Transverse colon (tissue), 4 donors: ENCODE data around the gene SLC6A16. TPM values are rescaled to one million over a fixed set of nuclear protein-coding genes. Genes with fewer than 3 reads are reported as not detected.

Source experiments
- DNase-seq: peaks from one replicate; pipeline ENCODE4 v3.0.0-alpha.2; 2019
- H3K27ac ChIP-seq, 4 donors: fragments of 200-600 bp; sonication (generic); 2 replicates each; pipeline ENCODE4 v1.5.1; 2016 to 2018; ENCODE audit warnings: inconsistent platforms in 4 of 4
- H3K27me3 ChIP-seq: fragments of 200-600 bp; sonication (generic); 2 replicates; pipeline ENCODE4 v1.5.1; 2017; ENCODE audit warnings: inconsistent platforms
- H3K36me3 ChIP-seq, 4 donors: fragments of 200-600 bp; sonication (generic); 2 replicates each; pipeline ENCODE4 v1.5.1; 2017 to 2019; ENCODE audit warnings: inconsistent platforms in 4 of 4
- H3K4me1 ChIP-seq, 4 donors: fragments of 200-600 bp; sonication (generic); 2 replicates each; pipeline ENCODE4 v1.5.1; 2017 to 2020; ENCODE audit warnings: inconsistent platforms in 4 of 4
- H3K4me3 ChIP-seq, 4 donors: fragments of 200-600 bp; sonication (generic); 1 replicate in 1 of 4; 2 replicates in 3 of 4; pipeline versions ENCODE4 v1.5.1 to v1.6.1; 2017 to 2019; ENCODE audit warnings: inconsistent platforms in 4 of 4
- H3K9me3 ChIP-seq, 2 donors: fragments of 200-600 bp; sonication (generic); 2 replicates each; pipeline ENCODE4 v1.5.1; 2017 to 2019; ENCODE audit warnings: inconsistent platforms in 2 of 2
- EP300 ChIP-seq: sonication (generic); formaldehyde crosslinking; IDR thresholded peaks from one replicate; pipeline ENCODE4 v1.6.1; 2017; ENCODE audit warnings: antibody characterized with exemption, low read depth
- POLR2A ChIP-seq: fragments of 450-650 bp; IDR thresholded peaks from one replicate; pipeline ENCODE4 v1.6.1; 2016; ENCODE audit warnings: antibody characterized with exemption, mild to moderate bottlenecking, moderate library complexity
- POLR2AphosphoS5 ChIP-seq, 3 donors: sonication (generic); formaldehyde crosslinking; IDR thresholded peaks; one replicate each; pipeline ENCODE4 v1.6.1; 2016; ENCODE audit warnings: antibody characterized with exemption in 3 of 3
- WGBS, 2 donors: methylation state at CpG; one replicate each; pipeline ENCODE4 v1.1.5; 2018; ENCODE audit warnings: low coverage in 1 of 2; 5-methylcytosine and 5-hydroxymethylcytosine counted together
- in situ Hi-C, 4 donors: fragments of 200-750 bp; cut with MboI; loops; one replicate each; pipeline versions ENCODE4 v1.15.0 to v1.15.1; 2017; ENCODE audit warnings: low sequenced_read_pairs in 3 of 4, low pct_ligation_motif_present in 1 of 4, low pct_unique_long_range_greater_than_20kb in 1 of 4
- intact Hi-C: fragments of 100-400 bp; cut with DNase I; formaldehyde crosslinking; loops from one replicate; pipeline ENCODE4 v1.15.1; 2023; ENCODE audit warnings: low total_unique reads
- total RNA-seq, 4 donors: library from RNA; depleted of rRNA; stranded (reverse); fragments of >200 nt; gene quantifications; one replicate each; pipeline ENCODE4 v1.1.0, GENCODE V29; 2016
- TF ChIP-seq, protein P1 (sequence below), 5 experiments: fragments of 200-600 bp in 3 of 5; fragments of 450-650 bp in 2 of 5; sonication (generic) in 3 of 5; IDR thresholded peaks; 1 replicate in 2 of 5; 2 replicates in 3 of 5; pipeline ENCODE4 v1.5.1; 2016 to 2017; ENCODE audit warnings: antibody characterized with exemption in 5 of 5, inconsistent platforms in 3 of 5, mild to moderate bottlenecking in 2 of 5, moderate library complexity in 1 of 5

The SLC6A16 gene
- total RNA-seq, 4 donors from 2014 or later = 0.40 to 0.75 (median 0.48) TPM; not detected in 1

DNA sequence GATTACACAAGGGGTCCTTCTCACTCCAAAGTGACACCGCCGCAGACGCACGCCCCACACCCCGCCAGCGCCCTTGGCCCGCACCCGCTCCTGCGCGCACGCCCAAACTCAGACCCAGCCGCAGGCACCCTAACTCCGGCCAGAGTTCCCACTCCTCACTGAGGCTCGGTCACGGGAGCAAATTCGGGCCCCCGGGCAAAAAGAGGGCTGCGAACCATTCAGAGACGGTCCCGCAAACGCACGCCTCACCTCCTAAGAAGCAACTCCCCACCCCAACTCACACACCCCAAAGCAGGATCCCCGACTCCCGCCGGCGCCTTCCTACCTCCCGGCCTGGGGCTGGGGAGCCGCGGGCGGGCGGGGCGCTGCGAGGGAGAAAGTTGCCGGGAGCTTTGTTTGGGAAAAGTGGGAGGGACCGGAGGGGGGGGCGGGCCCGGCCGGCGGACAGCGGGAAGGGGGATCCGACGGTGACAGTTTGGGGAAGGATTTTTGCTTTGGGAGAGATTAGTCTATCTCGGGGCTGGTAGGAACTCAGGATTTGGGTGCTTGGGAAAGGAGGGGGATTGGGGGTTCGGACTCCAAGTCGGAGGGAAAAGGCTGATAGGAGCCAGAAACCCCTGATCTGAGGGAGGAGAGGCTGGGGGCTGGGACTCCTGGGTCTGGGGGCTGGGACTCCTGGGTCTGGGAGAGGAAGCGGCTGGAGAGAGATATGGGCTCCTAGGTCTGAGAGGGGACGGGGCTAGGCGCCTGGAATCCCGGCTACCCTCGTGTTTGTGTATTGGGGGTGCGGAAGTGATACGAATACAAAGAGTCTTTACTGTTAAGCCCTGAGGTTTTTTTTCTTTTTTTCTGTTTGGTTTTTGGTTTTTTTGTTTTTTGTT lies 37.3 kb upstream of the SLC6A16 start, which contains the start of gene TEAD2:
TSS of gene TEAD2 (minus strand) at position 369 of the 881 bp plus-strand sequence. CDS start 2,341 bp downstream, outside the sequence.
- no peaks in the 10 kb centered on the region for H3K27me3 ChIP-seq
- peaks cover 4 to 32% (median 22%) of the 10 kb centered on the region in 4 donors for H3K4me1 ChIP-seq
- in situ Hi-C loops = no loop called here
- peak within 1 kb of the TSS; percentile 87 to 97 (median 91) for H3K27ac ChIP-seq
- H3K9me3 ChIP-seq = no peaks in the 10 kb centered on the region
- WGBS, 2 donors = 1% methylated on average over 12 to 51 of the region's 52 CpGs
- TF ChIP-seq POLR2A (peak; percentile 16), POLR2AphosphoS5 (IDR thresholded peaks at IDR 0.05) (peak; percentile 26 to 65 (median 57)), EP300 (no peak)
- TF ChIP-seq, protein P1, sequence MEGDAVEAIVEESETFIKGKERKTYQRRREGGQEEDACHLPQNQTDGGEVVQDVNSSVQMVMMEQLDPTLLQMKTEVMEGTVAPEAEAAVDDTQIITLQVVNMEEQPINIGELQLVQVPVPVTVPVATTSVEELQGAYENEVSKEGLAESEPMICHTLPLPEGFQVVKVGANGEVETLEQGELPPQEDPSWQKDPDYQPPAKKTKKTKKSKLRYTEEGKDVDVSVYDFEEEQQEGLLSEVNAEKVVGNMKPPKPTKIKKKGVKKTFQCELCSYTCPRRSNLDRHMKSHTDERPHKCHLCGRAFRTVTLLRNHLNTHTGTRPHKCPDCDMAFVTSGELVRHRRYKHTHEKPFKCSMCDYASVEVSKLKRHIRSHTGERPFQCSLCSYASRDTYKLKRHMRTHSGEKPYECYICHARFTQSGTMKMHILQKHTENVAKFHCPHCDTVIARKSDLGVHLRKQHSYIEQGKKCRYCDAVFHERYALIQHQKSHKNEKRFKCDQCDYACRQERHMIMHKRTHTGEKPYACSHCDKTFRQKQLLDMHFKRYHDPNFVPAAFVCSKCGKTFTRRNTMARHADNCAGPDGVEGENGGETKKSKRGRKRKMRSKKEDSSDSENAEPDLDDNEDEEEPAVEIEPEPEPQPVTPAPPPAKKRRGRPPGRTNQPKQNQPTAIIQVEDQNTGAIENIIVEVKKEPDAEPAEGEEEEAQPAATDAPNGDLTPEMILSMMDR (IDR thresholded peaks at IDR 0.05) = no peak
- peak within 1 kb of the TSS; percentile 48 to 89 (median 70) for H3K4me3 ChIP-seq
- intact Hi-C loops = no loop called here
- no peaks in the 10 kb centered on the region for H3K36me3 ChIP-seq
- DNase-seq = peak; percentile 75

DNA sequence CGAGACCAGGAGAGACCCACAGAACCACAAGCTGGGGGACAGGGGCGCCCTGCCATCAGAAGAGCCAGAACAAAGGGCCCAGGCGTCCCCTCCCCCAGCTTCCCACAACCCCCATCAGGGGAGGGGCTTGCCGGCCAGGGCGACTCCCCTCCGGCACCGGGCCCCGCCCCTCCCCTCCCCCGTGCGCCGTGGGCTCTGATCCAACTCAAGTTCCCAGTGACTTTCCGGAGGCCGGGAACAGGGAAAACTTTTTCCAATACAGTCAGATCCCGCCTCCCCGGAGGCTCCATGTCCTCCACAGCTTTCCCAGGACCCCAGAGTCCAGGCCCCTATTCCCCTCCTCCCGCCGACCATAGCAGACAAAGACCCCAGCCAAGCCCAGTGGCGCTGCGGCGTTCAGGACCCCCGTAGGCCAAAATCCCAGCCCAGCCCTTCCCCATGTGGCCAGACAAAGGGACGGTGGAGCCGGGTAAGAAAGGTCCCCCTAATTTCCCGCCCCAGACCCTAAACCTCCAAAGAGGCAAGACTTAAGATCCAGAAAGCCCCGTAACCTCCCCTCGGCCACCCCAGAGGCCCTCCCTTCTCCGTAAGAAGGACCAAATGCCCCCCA lies 36.6 kb upstream of the SLC6A16 start:
- 4% methylated on average over 26 of the region's 27 CpGs; no CpG with 5 or more reads in 1 of the 2 donors for WGBS, 2 donors
- Histone ChIP-seq H3K4me3 (peak overlapping the region; percentile 48 to 89 (median 70)), H3K9me3 (no peaks in the 10 kb centered on the region), H3K4me1 (peaks cover 4 to 38% (median 22%) of the 10 kb centered on the region in 4 donors), H3K27ac (peak overlapping the region; percentile 87 to 97 (median 91)), H3K36me3 (no peaks in the 10 kb centered on the region), H3K27me3 (no peaks in the 10 kb centered on the region)
- intact Hi-C loops = no loop called here
- in situ Hi-C loops = no loop called here
- TF ChIP-seq EP300 (peak; percentile 10), POLR2AphosphoS5 (IDR thresholded peaks at IDR 0.05) (peak; percentile 36 to 60 (median 55)), POLR2A (peak; percentile 36)
- TF ChIP-seq, protein P1 (IDR thresholded peaks at IDR 0.05) = no peak
- DNase-seq = peak; percentile 81

DNA sequence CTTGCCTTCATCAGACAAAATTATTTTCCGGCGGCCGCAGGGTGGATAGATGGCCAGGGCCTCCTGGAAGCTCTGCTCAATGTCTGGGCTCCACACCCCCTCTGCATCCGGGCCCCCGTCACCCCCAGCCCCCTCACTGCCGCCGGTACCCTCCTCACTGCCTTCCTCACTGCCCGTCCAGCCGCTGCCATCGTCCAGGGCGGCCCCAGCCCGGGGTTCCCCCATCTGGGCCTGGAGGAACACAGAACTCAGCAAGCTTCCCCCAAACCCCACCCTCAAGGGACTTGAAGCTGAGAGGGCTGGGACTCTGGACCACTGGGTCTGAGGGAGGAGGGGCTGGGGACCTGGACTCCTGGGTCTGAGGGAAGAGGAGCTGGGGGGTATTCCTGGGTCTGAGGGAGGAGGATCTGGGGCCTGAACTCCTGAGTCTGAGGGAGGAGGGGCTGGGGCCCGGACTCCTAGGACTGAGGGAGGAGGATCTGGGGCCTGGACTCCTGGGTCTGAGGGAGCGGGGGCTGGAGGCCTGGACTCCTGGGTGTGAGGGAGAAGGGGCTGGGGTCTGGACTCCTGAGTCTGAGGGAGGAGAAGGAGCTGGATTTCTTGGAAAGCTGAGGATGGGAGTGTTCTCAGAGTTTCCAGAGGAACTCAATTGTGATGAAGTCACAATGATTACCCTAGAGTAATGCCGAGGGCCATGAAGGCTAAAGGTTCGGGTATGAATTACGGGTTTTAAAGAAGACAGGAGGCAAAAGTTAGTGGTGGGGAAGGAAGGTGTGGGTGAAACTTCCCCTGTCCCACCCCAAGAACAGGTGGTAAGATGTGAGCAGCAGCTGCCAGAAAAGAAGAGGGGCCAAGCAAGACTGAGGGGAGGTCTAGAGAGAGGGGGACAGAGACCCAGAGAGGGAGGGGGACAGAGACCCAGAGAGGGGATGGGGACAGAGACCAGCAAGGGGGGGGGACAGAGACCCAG lies 35.1 kb upstream of the SLC6A16 start:
- TF ChIP-seq POLR2AphosphoS5 (IDR thresholded peaks at IDR 0.05) (no peak), POLR2A (no peak), EP300 (no peak)
- TF ChIP-seq, protein P1 (IDR thresholded peaks at IDR 0.05) = no peak
- intact Hi-C loops (no loop called here), in situ Hi-C loops (no loop called here)
- 44 to 78% methylated on average over 3 to 17 of the region's 17 CpGs for WGBS, 2 donors
- Histone ChIP-seq H3K9me3 (no peaks in the 10 kb centered on the region), H3K36me3 (no peaks in the 10 kb centered on the region), H3K4me1 (peaks cover 4 to 48% (median 22%) of the 10 kb centered on the region in 4 donors), H3K27ac (peak overlapping the region in 3 of 4 donors; percentile 88 to 97 (median 94)), H3K4me3 (no peak overlapping the region), H3K27me3 (no peaks in the 10 kb centered on the region)
- DNase-seq = no peak
